ENCODE measurements around the gene KDM7A.

DNA sequence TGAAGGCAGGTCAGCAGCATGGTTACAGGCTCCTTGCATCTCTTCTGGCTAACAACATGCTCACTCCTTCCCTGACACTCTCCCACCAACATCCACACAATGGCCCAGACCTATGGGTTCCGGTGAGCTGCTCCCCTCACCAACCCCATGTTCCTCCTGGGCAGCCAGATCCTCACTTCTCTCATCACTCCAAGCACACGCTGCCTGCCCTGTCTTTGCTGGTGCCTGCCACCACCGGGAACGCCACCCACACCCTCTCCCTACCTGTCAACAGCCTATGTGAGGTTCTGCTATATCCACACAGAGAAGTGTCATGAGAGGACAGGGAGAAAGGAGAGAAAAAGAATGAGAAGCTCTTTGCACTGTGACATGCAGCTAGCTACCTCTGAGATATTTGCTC, 128.6 kb downstream of the KDM7A start:
- TF ChIP-seq, protein P1, sequence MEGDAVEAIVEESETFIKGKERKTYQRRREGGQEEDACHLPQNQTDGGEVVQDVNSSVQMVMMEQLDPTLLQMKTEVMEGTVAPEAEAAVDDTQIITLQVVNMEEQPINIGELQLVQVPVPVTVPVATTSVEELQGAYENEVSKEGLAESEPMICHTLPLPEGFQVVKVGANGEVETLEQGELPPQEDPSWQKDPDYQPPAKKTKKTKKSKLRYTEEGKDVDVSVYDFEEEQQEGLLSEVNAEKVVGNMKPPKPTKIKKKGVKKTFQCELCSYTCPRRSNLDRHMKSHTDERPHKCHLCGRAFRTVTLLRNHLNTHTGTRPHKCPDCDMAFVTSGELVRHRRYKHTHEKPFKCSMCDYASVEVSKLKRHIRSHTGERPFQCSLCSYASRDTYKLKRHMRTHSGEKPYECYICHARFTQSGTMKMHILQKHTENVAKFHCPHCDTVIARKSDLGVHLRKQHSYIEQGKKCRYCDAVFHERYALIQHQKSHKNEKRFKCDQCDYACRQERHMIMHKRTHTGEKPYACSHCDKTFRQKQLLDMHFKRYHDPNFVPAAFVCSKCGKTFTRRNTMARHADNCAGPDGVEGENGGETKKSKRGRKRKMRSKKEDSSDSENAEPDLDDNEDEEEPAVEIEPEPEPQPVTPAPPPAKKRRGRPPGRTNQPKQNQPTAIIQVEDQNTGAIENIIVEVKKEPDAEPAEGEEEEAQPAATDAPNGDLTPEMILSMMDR (conservative IDR thresholded peaks at IDR 0.05; ENCODE audit: low read depth, low read length) = no peak
- TF ChIP-seq EZH2 (IDR thresholded peaks at IDR 0.05; ENCODE audit: borderline replicate concordance, low read depth, low read length, poor library complexity, severe bottlenecking) = no peak
